ENCODE measurements around the gene SLIT1. TPM values are rescaled to one million over a fixed set of nuclear protein-coding genes. Genes with fewer than 3 reads are reported as not detected.

The SLIT1 gene
- polyA plus RNA-seq, 1 donor (not counting 4 experiments of a cell fraction or from before 2014, with no cell fraction given): 0.01 TPM

- no peaks in the 10 kb centered on the region for H3K4me1 ChIP-seq (ENCODE audit: control insufficient read depth, extremely low read depth, insufficient read depth, low read length)
- H3K79me2 ChIP-seq (ENCODE audit: control insufficient read depth, insufficient read depth, low read length): no peaks in the 10 kb centered on the region
- H3K9ac ChIP-seq (ENCODE audit: control insufficient read depth, extremely low read depth, insufficient read depth, low read length): no peak overlapping the region
- no peak overlapping the region for H2AFZ ChIP-seq (ENCODE audit: control insufficient read depth, low read length)
- DNase-seq (ENCODE audit: low read depth, low spot score) (no peak), FAIRE-seq (no peak)
- H3K36me3 ChIP-seq (ENCODE audit: control insufficient read depth in 2 of 2, extremely low read depth in 1 of 2, insufficient read depth in 2 of 2, low read length in 2 of 2): no peaks in the 10 kb centered on the region
- no peaks in the 10 kb centered on the region for H3K27me3 ChIP-seq (ENCODE audit: control insufficient read depth, extremely low read depth, insufficient read depth, low read length)
- TF ChIP-seq CTCF (optimal IDR thresholded peaks at IDR 0.05 in 1 of 3, IDR thresholded peaks at IDR 0.05 in 1 of 3, conservative IDR thresholded peaks at IDR 0.05 in 1 of 3; ENCODE audit: extremely low read depth in 1 of 3, insufficient read depth in 2 of 3, low read length in 3 of 3): no peak
- H3K9me1 ChIP-seq (ENCODE audit: control insufficient read depth, extremely low read depth, insufficient read depth, low read length): no peaks in the 10 kb centered on the region
- H4K20me1 ChIP-seq (ENCODE audit: control insufficient read depth, extremely low read depth, insufficient read depth, low read length): no peaks in the 10 kb centered on the region
- no peak overlapping the region for H3K4me2 ChIP-seq (ENCODE audit: control insufficient read depth, extremely low read depth, insufficient read depth, low read depth, low read length)
- dilution Hi-C loops (cut with MboI; ENCODE audit: extremely low pct_ligation_motif_present, low sequenced_read_pairs): no loop called here
- no peak overlapping the region for H3K27ac ChIP-seq (ENCODE audit: control insufficient read depth, insufficient read depth, low read length)
- H3K4me3 ChIP-seq (ENCODE audit: control insufficient read depth in 2 of 3, extremely low read depth in 1 of 3, insufficient read depth in 2 of 3, low read depth in 1 of 3, low read length in 3 of 3): no peak overlapping the region
- no peaks in the 10 kb centered on the region for H3K9me3 ChIP-seq (ENCODE audit: control insufficient read depth, low read depth, low read length)
These were observed 221.6 kb downstream of the SLIT1 start for GRCh38 chr10:96964131-96964530.

- Histone ChIP-seq H3K9me1 (ENCODE audit: control insufficient read depth, extremely low read depth, insufficient read depth, low read length) (no peaks in the 10 kb centered on the region), H3K4me3 (ENCODE audit: control insufficient read depth in 2 of 3, extremely low read depth in 1 of 3, insufficient read depth in 2 of 3, low read depth in 1 of 3, low read length in 3 of 3) (no peak overlapping the region), H3K4me2 (ENCODE audit: control insufficient read depth, extremely low read depth, insufficient read depth, low read depth, low read length) (no peak overlapping the region), H3K4me1 (ENCODE audit: control insufficient read depth, extremely low read depth, insufficient read depth, low read length) (no peaks in the 10 kb centered on the region), H3K27ac (ENCODE audit: control insufficient read depth, insufficient read depth, low read length) (no peak overlapping the region), H4K20me1 (ENCODE audit: control insufficient read depth, extremely low read depth, insufficient read depth, low read length) (no peaks in the 10 kb centered on the region), H3K79me2 (ENCODE audit: control insufficient read depth, insufficient read depth, low read length) (no peaks in the 10 kb centered on the region), H3K9ac (ENCODE audit: control insufficient read depth, extremely low read depth, insufficient read depth, low read length) (no peak overlapping the region), H3K36me3 (ENCODE audit: control insufficient read depth in 2 of 2, extremely low read depth in 1 of 2, insufficient read depth in 2 of 2, low read length in 2 of 2) (peaks cover 0 to 5% of the 10 kb centered on the region in 2 experiments), H3K9me3 (ENCODE audit: control insufficient read depth, low read depth, low read length) (no peaks in the 10 kb centered on the region), H2AFZ (ENCODE audit: control insufficient read depth, low read length) (no peak overlapping the region), H3K27me3 (ENCODE audit: control insufficient read depth, extremely low read depth, insufficient read depth, low read length) (no peaks in the 10 kb centered on the region)
- dilution Hi-C loops (cut with MboI; ENCODE audit: extremely low pct_ligation_motif_present, low sequenced_read_pairs): no loop called here
- no peak for FAIRE-seq
- no peak for TF ChIP-seq EZH2 (IDR thresholded peaks at IDR 0.05; ENCODE audit: low read length)
- TF ChIP-seq CTCF (optimal IDR thresholded peaks at IDR 0.05 in 1 of 3, IDR thresholded peaks at IDR 0.05 in 1 of 3, conservative IDR thresholded peaks at IDR 0.05 in 1 of 3; ENCODE audit: extremely low read depth in 1 of 3, insufficient read depth in 2 of 3, low read length in 3 of 3): no peak
- no peak for DNase-seq (ENCODE audit: low read depth, low spot score)
These were observed 224.9 kb downstream of the SLIT1 start for GRCh38 chr10:96960872-96961271.

All from keratinocyte (primary cell).